SK-N-SH (cell line): ENCODE results near the gene DISP2.

ENCODE experiments used
- CTCF ChIP-seq: fragments of 200-600 bp; sonication (generic); IDR thresholded peaks from 2 replicates; pipeline ENCODE4 v1.6.1; 2017; ENCODE audit warnings: antibody characterized with exemption, mild to moderate bottlenecking, moderate library complexity
- MXI1 ChIP-seq: IDR thresholded peaks from 2 replicates; pipeline ENCODE4 v1.6.1; 2012; ENCODE audit warnings: mild to moderate bottlenecking, low read depth, low read length, improper control_type of control experiment
- RAD21 ChIP-seq: IDR thresholded peaks from 2 replicates; pipeline ENCODE4 v1.6.1; 2012; ENCODE audit warnings: mild to moderate bottlenecking, low read length
- TF ChIP-seq, protein P1 (sequence below): IDR thresholded peaks from 2 replicates; pipeline ENCODE4 v1.4.0; 2012; ENCODE audit warnings: low read depth

DNA sequence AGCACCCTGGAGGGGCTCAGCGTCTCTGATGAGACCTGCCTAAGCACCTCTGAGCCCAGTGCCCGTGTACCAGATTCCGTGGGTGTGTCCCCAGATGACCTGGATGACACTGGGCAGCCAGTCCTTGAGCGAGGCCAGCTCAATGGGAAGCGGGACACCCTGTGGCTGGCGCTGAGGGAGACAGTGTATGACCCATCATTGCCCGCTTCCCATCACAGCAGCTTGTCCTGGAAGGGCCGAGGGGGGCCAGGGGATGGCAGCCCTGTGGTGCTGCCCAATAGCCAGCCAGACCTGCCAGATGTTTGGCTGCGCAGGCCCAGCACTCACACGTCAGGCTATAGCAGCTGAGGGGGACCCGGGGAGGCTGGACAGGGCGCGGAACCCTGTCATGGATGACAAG, 12.0 kb downstream of the DISP2 start:
- no peak for TF ChIP-seq RAD21
- TF ChIP-seq, protein P1, sequence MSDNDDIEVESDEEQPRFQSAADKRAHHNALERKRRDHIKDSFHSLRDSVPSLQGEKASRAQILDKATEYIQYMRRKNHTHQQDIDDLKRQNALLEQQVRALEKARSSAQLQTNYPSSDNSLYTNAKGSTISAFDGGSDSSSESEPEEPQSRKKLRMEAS, result no peak
- no peak for TF ChIP-seq CTCF
- TF ChIP-seq MXI1, result no peak
